ENCODE results near the gene ACAD11.

GRCh38 chr3:132593947-132594323, 65.7 kb downstream of the ACAD11 start:
- TF ChIP-seq CTCF (IDR thresholded peaks at IDR 0.05) (no peak), TCF7L2 (IDR thresholded peaks at IDR 0.05; ENCODE audit: low read depth, low read length) (no peak), POLR2AphosphoS5 (IDR thresholded peaks at IDR 0.05; ENCODE audit: low read depth, low read length) (no peak), REST (IDR thresholded peaks at IDR 0.05; ENCODE audit: insufficient read depth in 1 of 2, low read depth in 2 of 2, low read length in 1 of 2) (no peak)
